Panc1 (cell line): ENCODE results near the gene TMTC1. TPM values are rescaled to one million over a fixed set of nuclear protein-coding genes. Genes with fewer than 3 reads are reported as not detected.

ENCODE experiments used
- ATAC-seq: fragments of 200-7000 bp; cut with Tn5 transposase; 2 replicates; pipeline ENCODE4 v1.9.1; 2020; ENCODE audit warnings: mild to moderate bottlenecking, moderate library complexity
- BruUV-seq: library from RNA; stranded (reverse); fragments of 400-500 nt; replicated peaks from 2 replicates; lab custom pipeline; 2021; lab: Mats Ljungman, UMichigan
- CTCF ChIA-PET: fragments of 300-600 bp; sonication (Branson Sonifier 250); formaldehyde crosslinking; loops from one replicate; lab custom pipeline; 2022; ENCODE audit warnings: antibody characterized with exemption; lab: Charles Lee
- POLR2A ChIA-PET: fragments of 300-600 bp; sonication (Branson Sonifier 250); formaldehyde crosslinking; loops from one replicate; lab custom pipeline; 2022; ENCODE audit warnings: antibody characterized with exemption; lab: Charles Lee
- DNase-seq: peaks from one replicate; pipeline ENCODE4 v3.0.0-alpha.2; 2010; ENCODE audit warnings: low read depth, low spot score
- H3K27ac ChIP-seq: 2 replicates; pipeline ENCODE4 v1.5.1; 2011; ENCODE audit warnings: mild to moderate bottlenecking, low read length, inconsistent platforms
- H3K27me3 ChIP-seq: fragments of 200-500 bp; sonication (Bioruptor generic); 2 replicates; pipeline ENCODE4 v1.6.0; 2014; ENCODE audit warnings: low read length, inconsistent platforms; ENCODE audit not compliant: control insufficient read depth, insufficient read depth
- H3K36me3 ChIP-seq: fragments of 200-500 bp; sonication (Bioruptor generic); 2 replicates; pipeline ENCODE4 v1.5.1; 2014; ENCODE audit warnings: inconsistent platforms, mild to moderate bottlenecking, low read length, moderate library complexity; ENCODE audit not compliant: control insufficient read depth, insufficient read depth
- H3K4me1 ChIP-seq: 2 replicates; pipeline ENCODE4 v1.5.1; 2011; ENCODE audit warnings: inconsistent platforms, mild to moderate bottlenecking, low read length, moderate library complexity; ENCODE audit not compliant: control insufficient read depth, insufficient read depth
- H3K4me3 ChIP-seq, 2 experiments: 2 replicates each; pipeline ENCODE4 v1.5.1; 2011 to 2012; ENCODE audit warnings: low read depth in 2 of 2, low read length in 2 of 2, mild to moderate bottlenecking in 2 of 2, inconsistent platforms in 1 of 2, moderate library complexity in 1 of 2
- H3K9me3 ChIP-seq: fragments of 200-500 bp; sonication (Bioruptor generic); 2 replicates; pipeline ENCODE4 v1.5.1; 2014; ENCODE audit warnings: low read depth, mild to moderate bottlenecking, inconsistent platforms, low read length, moderate library complexity; ENCODE audit not compliant: control insufficient read depth, insufficient read depth
- POLR2AphosphoS5 ChIP-seq: IDR thresholded peaks from 2 replicates; pipeline ENCODE4 v1.6.1; 2012; ENCODE audit warnings: mild to moderate bottlenecking, low read depth, low read length, moderate library complexity
- SIN3A ChIP-seq: IDR thresholded peaks from 2 replicates; pipeline ENCODE4 v1.6.1; 2012; ENCODE audit warnings: low read depth, mild to moderate bottlenecking, low read length, moderate library complexity, borderline replicate concordance; ENCODE audit not compliant: insufficient read depth
- TCF7L2 ChIP-seq: IDR thresholded peaks from 2 replicates; pipeline ENCODE4 v1.6.1; 2011; ENCODE audit warnings: mild to moderate bottlenecking, low read depth, low read length, inconsistent platforms
- in situ Hi-C: cut with HindIII; loops from 2 replicates; pipeline ENCODE4 v1.10.0; 2016; ENCODE audit warnings: low sequenced_read_pairs, low pct_unique_long_range_greater_than_20kb
- intact Hi-C: fragments of 100-400 bp; cut with micrococcal nuclease; formaldehyde crosslinking; loops from one replicate; pipeline ENCODE4 v1.10.0; 2022; ENCODE audit not compliant: unreplicated experiment
- total RNA-seq: library from RNA; stranded (reverse); gene quantifications from one replicate; pipeline ENCODE4 v1.2.1, GENCODE V29; 2021; ENCODE audit not compliant: unreplicated experiment
- TF ChIP-seq, protein P1 (sequence below): fragments of 450-650 bp; IDR thresholded peaks from 2 replicates; pipeline ENCODE4 v1.5.1; 2017; ENCODE audit warnings: mild to moderate bottlenecking
- TF ChIP-seq, protein P2 (sequence below), 2 experiments: IDR thresholded peaks; 2 replicates each; pipeline ENCODE4 v1.6.1; 2011 to 2012; ENCODE audit warnings: low read depth in 2 of 2, control low read depth in 1 of 2, low read length in 1 of 2, mild to moderate bottlenecking in 1 of 2, moderate library complexity in 1 of 2; ENCODE audit not compliant: insufficient read depth in 1 of 2

The TMTC1 gene
- total RNA-seq, 1 experiment from 2014 or later = 0.28 TPM

DNA sequence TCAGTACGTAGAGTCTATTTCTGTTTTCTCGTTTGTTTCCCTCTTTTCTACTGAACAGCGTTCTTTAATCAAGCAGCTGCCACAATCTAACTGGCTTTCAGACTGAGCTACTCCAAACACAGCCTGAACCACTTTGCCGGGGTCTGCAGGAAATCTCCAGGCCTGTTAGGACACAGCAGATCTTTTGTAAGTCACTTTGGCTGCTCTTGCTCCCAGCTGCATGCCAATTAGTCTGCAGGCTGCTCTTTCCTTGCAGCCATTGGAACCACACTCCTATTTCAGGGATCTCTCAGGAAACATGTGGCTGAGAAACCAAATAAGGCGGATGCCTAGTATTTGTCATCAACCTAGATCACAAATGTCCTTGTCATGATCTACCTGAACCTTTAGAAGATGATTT, 73.6 kb downstream of the TMTC1 start:
- CTCF ChIA-PET = no interaction called here
- TF ChIP-seq, protein P1, sequence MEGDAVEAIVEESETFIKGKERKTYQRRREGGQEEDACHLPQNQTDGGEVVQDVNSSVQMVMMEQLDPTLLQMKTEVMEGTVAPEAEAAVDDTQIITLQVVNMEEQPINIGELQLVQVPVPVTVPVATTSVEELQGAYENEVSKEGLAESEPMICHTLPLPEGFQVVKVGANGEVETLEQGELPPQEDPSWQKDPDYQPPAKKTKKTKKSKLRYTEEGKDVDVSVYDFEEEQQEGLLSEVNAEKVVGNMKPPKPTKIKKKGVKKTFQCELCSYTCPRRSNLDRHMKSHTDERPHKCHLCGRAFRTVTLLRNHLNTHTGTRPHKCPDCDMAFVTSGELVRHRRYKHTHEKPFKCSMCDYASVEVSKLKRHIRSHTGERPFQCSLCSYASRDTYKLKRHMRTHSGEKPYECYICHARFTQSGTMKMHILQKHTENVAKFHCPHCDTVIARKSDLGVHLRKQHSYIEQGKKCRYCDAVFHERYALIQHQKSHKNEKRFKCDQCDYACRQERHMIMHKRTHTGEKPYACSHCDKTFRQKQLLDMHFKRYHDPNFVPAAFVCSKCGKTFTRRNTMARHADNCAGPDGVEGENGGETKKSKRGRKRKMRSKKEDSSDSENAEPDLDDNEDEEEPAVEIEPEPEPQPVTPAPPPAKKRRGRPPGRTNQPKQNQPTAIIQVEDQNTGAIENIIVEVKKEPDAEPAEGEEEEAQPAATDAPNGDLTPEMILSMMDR = no peak
- TF ChIP-seq POLR2AphosphoS5 = no peak
- no peak for TF ChIP-seq SIN3A
- TF ChIP-seq, protein P2, sequence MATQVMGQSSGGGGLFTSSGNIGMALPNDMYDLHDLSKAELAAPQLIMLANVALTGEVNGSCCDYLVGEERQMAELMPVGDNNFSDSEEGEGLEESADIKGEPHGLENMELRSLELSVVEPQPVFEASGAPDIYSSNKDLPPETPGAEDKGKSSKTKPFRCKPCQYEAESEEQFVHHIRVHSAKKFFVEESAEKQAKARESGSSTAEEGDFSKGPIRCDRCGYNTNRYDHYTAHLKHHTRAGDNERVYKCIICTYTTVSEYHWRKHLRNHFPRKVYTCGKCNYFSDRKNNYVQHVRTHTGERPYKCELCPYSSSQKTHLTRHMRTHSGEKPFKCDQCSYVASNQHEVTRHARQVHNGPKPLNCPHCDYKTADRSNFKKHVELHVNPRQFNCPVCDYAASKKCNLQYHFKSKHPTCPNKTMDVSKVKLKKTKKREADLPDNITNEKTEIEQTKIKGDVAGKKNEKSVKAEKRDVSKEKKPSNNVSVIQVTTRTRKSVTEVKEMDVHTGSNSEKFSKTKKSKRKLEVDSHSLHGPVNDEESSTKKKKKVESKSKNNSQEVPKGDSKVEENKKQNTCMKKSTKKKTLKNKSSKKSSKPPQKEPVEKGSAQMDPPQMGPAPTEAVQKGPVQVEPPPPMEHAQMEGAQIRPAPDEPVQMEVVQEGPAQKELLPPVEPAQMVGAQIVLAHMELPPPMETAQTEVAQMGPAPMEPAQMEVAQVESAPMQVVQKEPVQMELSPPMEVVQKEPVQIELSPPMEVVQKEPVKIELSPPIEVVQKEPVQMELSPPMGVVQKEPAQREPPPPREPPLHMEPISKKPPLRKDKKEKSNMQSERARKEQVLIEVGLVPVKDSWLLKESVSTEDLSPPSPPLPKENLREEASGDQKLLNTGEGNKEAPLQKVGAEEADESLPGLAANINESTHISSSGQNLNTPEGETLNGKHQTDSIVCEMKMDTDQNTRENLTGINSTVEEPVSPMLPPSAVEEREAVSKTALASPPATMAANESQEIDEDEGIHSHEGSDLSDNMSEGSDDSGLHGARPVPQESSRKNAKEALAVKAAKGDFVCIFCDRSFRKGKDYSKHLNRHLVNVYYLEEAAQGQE (IDR thresholded peaks at IDR 0.05; ENCODE audit: insufficient read depth in 1 of 2, low read depth in 2 of 2, low read length in 1 of 2) = no peak
- no peak for TF ChIP-seq TCF7L2
- no TSS peak for BruUV-seq
- no peak for ATAC-seq
- Histone ChIP-seq H3K4me1 (no peaks in the 10 kb centered on the region), H3K36me3 (no peaks in the 10 kb centered on the region), H3K27me3 (0 out of 2 replicates have a peak, but pooled peaks cover 4% of the 10 kb centered on the region), H3K4me3 (no peak overlapping the region), H3K9me3 (no peaks in the 10 kb centered on the region), H3K27ac (no peak overlapping the region)
- POLR2A ChIA-PET = no interaction called here
- in situ Hi-C loops (no loop called here), intact Hi-C loops (no loop called here)
- DNase-seq = no peak

DNA sequence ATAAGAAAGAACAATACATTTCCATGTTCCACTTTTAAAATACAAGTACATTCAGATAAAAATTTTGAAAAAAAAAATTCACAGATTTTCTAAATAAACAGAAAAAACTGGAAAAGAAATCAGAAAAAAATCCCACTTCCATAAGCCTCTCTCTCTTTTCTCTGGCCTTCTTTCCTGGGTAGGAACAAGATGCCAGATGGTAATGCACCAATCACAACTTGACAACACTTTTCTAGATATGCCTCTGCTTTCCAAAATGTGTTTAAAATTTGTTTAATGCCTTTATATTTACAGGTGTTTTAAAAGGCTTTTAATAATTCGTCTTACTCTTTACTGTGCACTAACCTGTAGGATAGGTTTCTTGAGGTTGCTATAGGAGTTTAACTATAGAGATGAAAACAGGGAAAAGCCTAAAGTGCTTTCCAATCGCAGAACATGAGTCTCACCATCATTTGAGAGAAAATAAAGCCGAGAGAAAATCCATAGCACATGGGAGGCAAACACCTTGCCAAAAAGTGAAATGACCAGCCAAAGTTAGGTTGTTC, 74.2 kb downstream of the TMTC1 start:
- intact Hi-C loops = no loop called here
- POLR2A ChIA-PET = no interaction called here
- H3K27ac ChIP-seq = no peak overlapping the region
- 0 out of 2 replicates have a peak, but pooled peaks cover 4% of the 10 kb centered on the region for H3K27me3 ChIP-seq
- no peaks in the 10 kb centered on the region for H3K4me1 ChIP-seq
- in situ Hi-C loops = no loop called here
- H3K9me3 ChIP-seq = no peaks in the 10 kb centered on the region
- BruUV-seq = no TSS peak
- CTCF ChIA-PET = no interaction called here
- ATAC-seq = no peak
- no peaks in the 10 kb centered on the region for H3K36me3 ChIP-seq
- DNase-seq = no peak
- H3K4me3 ChIP-seq = no peak overlapping the region
- TF ChIP-seq, protein P2 (IDR thresholded peaks at IDR 0.05; ENCODE audit: insufficient read depth in 1 of 2, low read depth in 2 of 2, low read length in 1 of 2) = no peak
- no peak for TF ChIP-seq TCF7L2
- TF ChIP-seq SIN3A = no peak
- TF ChIP-seq POLR2AphosphoS5 = no peak
- TF ChIP-seq, protein P1 = no peak
